ENCODE measurements around the gene ANKLE2.

GRCh38 chr12:132765361-132765760 lies 3.7 kb upstream of the ANKLE2 start:
- TF ChIP-seq ELF4 (IDR thresholded peaks at IDR 0.05) (no peak), SP1 (IDR thresholded peaks at IDR 0.05) (no peak), FOXM1 (IDR thresholded peaks at IDR 0.05; ENCODE audit: borderline replicate concordance) (no peak), BHLHE40 (IDR thresholded peaks at IDR 0.05; ENCODE audit: borderline replicate concordance) (no peak), CTBP1 (IDR thresholded peaks at IDR 0.05; ENCODE audit: borderline replicate concordance) (no peak), ZNF384 (IDR thresholded peaks at IDR 0.05) (no peak)
